Pancreas (tissue), 10 donors: ENCODE results near the gene TRPV4. TPM values are rescaled to one million over a fixed set of nuclear protein-coding genes. Genes with fewer than 3 reads are reported as not detected.

ENCODE experiments used
- ATAC-seq, 4 donors: fragments of 200-7000 bp; cut with Tn5 transposase; one replicate each; pipeline versions ENCODE4 v1.8.0 to v1.9.1; 2020; ENCODE audit warnings: mild to moderate bottlenecking in 4 of 4, moderate library complexity in 4 of 4
- DNase-seq, 6 donors: peaks; one replicate each; pipeline ENCODE4 v3.0.0-alpha.2; 2020
- FAIRE-seq: peaks from 2 replicates; lab custom pipeline; 2012; peaks lifted over from hg19 to GRCh38; lab: Jason Lieb, UNC
- H3K27ac ChIP-seq, 4 donors: fragments of 200-600 bp; sonication (generic); 1 replicate in 3 of 4; 2 replicates in 1 of 4; pipeline versions ENCODE4 v1.5.0 to v1.8.0; 2020
- H3K27me3 ChIP-seq, 4 donors: fragments of 200-600 bp; one replicate each; pipeline ENCODE4 v1.8.0; 2021
- H3K36me3 ChIP-seq, 3 donors: fragments of 200-600 bp; sonication (generic) in 1 of 3; one replicate each; pipeline versions ENCODE4 v1.5.0 to v1.8.0; 2020 to 2021
- H3K4me1 ChIP-seq, 3 donors: fragments of 200-600 bp; one replicate each; pipeline ENCODE4 v1.8.0; 2021
- H3K4me3 ChIP-seq, 4 donors: fragments of 200-600 bp; sonication (generic) in 2 of 4; one replicate each; pipeline versions ENCODE4 v1.5.0 to v1.8.0; 2020 to 2021
- H3K9me3 ChIP-seq, 4 donors: fragments of 200-600 bp; one replicate each; pipeline ENCODE4 v1.8.0; 2021
- WGBS, 2 donors: extraction: QIAGEN DNeasy Blood & Tissue Kit; methylation state at CpG; one replicate each; pipeline ENCODE4 v1.1.7; 2013; 5-methylcytosine and 5-hydroxymethylcytosine counted together
- intact Hi-C, 3 donors: fragments of 100-400 bp; cut with DNase I; formaldehyde crosslinking; loops; one replicate each; pipeline versions ENCODE4 v1.11.1 to v1.14.2; 2022
- polyA plus RNA-seq, 2 donors: library from polyadenylated mRNA; stranded (reverse); fragments of 200-250 nt; gene quantifications; one replicate each; pipeline ENCODE4 v1.2.3, GENCODE V29; 2013
- total RNA-seq, 6 donors: library from RNA; stranded (reverse); fragmentation: NEBNext Ultra II Directional in 4 of 6; extraction: Animal tissue kit (Norgen Biotek cat#: 25700) in 4 of 6; gene quantifications; one replicate each; pipeline versions ENCODE4 v1.2.1 to v1.2.4, GENCODE V29; 2021 to 2023
- TF ChIP-seq, protein P1 (sequence below), 4 donors: fragments of 200-600 bp; sonication (generic) in 3 of 4; IDR thresholded peaks; one replicate each; pipeline versions ENCODE4 v1.5.0 to v1.8.0; 2021; ENCODE audit warnings: antibody characterized with exemption in 4 of 4
- donor health status: healthy with polysubstance abuse.
- donor health status: DM: no; HTN: no; CAD: no; lungs with moderate emphysema.
- donor health status: DM: no; HTN: no; CAD: no.
- donor health status: control.
- donor health status: control.
- donor health status: Bipolar disorder and iron deficiency.
- donor health status: DM: yes; HTN: yes; CAD: no.
- donor health status: DM: no; HTN: no; CAD: no.
- donor health status: DM: no; HTN: no; CAD: no.
- donor health status: DM: yes; HTN: yes; CAD: no.

Gene TRPV4
- total and polyA plus RNA-seq, 8 donors, result 1.9 to 4.9 (median 4.0) TPM

GRCh38 chr12:109830718-109831117 lies 2.5 kb downstream of the TRPV4 start:
- peaks cover 0 to 25% (median 4%) of the 10 kb centered on the region in 3 donors for H3K4me1 ChIP-seq
- TF ChIP-seq, protein P1, sequence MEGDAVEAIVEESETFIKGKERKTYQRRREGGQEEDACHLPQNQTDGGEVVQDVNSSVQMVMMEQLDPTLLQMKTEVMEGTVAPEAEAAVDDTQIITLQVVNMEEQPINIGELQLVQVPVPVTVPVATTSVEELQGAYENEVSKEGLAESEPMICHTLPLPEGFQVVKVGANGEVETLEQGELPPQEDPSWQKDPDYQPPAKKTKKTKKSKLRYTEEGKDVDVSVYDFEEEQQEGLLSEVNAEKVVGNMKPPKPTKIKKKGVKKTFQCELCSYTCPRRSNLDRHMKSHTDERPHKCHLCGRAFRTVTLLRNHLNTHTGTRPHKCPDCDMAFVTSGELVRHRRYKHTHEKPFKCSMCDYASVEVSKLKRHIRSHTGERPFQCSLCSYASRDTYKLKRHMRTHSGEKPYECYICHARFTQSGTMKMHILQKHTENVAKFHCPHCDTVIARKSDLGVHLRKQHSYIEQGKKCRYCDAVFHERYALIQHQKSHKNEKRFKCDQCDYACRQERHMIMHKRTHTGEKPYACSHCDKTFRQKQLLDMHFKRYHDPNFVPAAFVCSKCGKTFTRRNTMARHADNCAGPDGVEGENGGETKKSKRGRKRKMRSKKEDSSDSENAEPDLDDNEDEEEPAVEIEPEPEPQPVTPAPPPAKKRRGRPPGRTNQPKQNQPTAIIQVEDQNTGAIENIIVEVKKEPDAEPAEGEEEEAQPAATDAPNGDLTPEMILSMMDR (IDR thresholded peaks at IDR 0.05), result no peak
- no peak for DNase-seq
- no peak for ATAC-seq
- H3K9me3 ChIP-seq, result no peaks in the 10 kb centered on the region
- WGBS, 2 donors, result 61 to 66% methylated on average over 2 of the region's 2 CpGs
- no peaks in the 10 kb centered on the region for H3K36me3 ChIP-seq
- intact Hi-C loops, result no loop called here
- no peak for FAIRE-seq
- no peaks in the 10 kb centered on the region for H3K27me3 ChIP-seq
- H3K4me3 ChIP-seq, result no peak overlapping the region
- no peak overlapping the region for H3K27ac ChIP-seq

DNA sequence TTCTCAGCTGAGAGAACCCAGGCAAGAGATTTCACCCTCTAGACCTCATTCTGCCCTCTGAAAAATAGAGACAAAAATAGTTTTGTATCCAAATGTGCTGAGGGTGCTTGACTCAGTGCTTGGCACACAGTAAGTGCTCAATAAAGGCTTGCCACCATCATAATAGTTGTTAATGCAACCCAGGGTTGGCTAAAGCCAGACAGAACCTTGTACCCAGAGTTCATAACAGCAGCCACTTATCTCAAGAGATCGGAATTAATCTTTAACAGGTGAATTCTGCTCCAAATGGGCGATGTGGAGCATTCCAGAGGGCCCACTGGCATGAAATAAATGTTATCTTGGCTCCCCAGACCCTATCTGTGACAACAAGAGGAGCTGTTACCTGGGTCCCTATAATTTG lies 2.9 kb downstream of the TRPV4 start:
- no peak for FAIRE-seq
- H3K4me3 ChIP-seq, result no peak overlapping the region
- intact Hi-C loops, result no loop called here

GRCh38 chr12:109829667-109830066 lies 3.5 kb downstream of the TRPV4 start:
- WGBS, 2 donors, result 86% methylated on average over 10 of the region's 10 CpGs
- no peaks in the 10 kb centered on the region for H3K27me3 ChIP-seq
- H3K36me3 ChIP-seq, result no peaks in the 10 kb centered on the region
- no peaks in the 10 kb centered on the region for H3K9me3 ChIP-seq
- FAIRE-seq, result no peak
- H3K4me3 ChIP-seq, result no peak overlapping the region
- intact Hi-C loops, result no loop called here
- no peak overlapping the region for H3K27ac ChIP-seq
- H3K4me1 ChIP-seq, result peaks cover 0 to 25% (median 4%) of the 10 kb centered on the region in 3 donors
- no peak for DNase-seq
- ATAC-seq, result no peak
- TF ChIP-seq, protein P1 (IDR thresholded peaks at IDR 0.05), result no peak

More for the DNA sequence above, 2.9 kb downstream of the TRPV4 start:
- TF ChIP-seq, protein P1 (IDR thresholded peaks at IDR 0.05), result no peak
- DNase-seq (no peak), ATAC-seq (peak in 2 of 4 donors; percentile 29 to 30)
- 14 to 22% methylated on average over 2 of the region's 2 CpGs for WGBS, 2 donors
- Histone ChIP-seq H3K36me3 (no peaks in the 10 kb centered on the region), H3K27me3 (no peaks in the 10 kb centered on the region), H3K4me1 (peaks cover 0 to 25% (median 4%) of the 10 kb centered on the region in 3 donors), H3K27ac (no peak overlapping the region), H3K9me3 (no peaks in the 10 kb centered on the region)

GRCh38 chr12:109828754-109829511 lies 4.3 kb downstream of the TRPV4 start:
- no peaks in the 10 kb centered on the region for H3K9me3 ChIP-seq
- no peaks in the 10 kb centered on the region for H3K27me3 ChIP-seq
- no peaks in the 10 kb centered on the region for H3K36me3 ChIP-seq
- no peak for ATAC-seq
- no peak for DNase-seq
- 66 to 81% methylated on average over 3 of the region's 3 CpGs for WGBS, 2 donors
- peak overlapping the region in 1 of 4 donors; percentile 36 for H3K27ac ChIP-seq
- no peak overlapping the region for H3K4me3 ChIP-seq
- no peak for FAIRE-seq
- peaks cover 0 to 25% (median 4%) of the 10 kb centered on the region in 3 donors for H3K4me1 ChIP-seq
- TF ChIP-seq, protein P1 (IDR thresholded peaks at IDR 0.05), result no peak
- intact Hi-C loops, result no loop called here
